CD4-positive, alpha-beta memory T cell (primary cell): Measurements from ENCODE around the gene GJC1. TPM values are rescaled to one million over a fixed set of nuclear protein-coding genes. Genes with fewer than 3 reads are reported as not detected.

Experiments
- CTCF ChIA-PET: fragments of 350-600 bp; sonication (Branson Sonifier 250); formaldehyde crosslinking; loops from one replicate; lab custom pipeline; 2021; ENCODE audit warnings: inconsistent platforms; ENCODE audit not compliant: partially characterized antibody; lab: Charles Lee
- POLR2A ChIA-PET: fragments of 350-600 bp; sonication (Branson Sonifier 250); formaldehyde crosslinking; loops from one replicate; lab custom pipeline; 2021; ENCODE audit not compliant: partially characterized antibody; lab: Charles Lee
- DNase-seq, 5 donors: peaks; one replicate each; pipeline versions ENCODE4 v3.0.0 to v3.0.0-alpha.2; 2020 to 2022; ENCODE audit warnings: mixed read lengths in 1 of 5
- H3K27ac ChIP-seq: one replicate; pipeline ENCODE4 v1.7.0; 2013; ENCODE audit warnings: low read depth, low read length
- H3K27me3 ChIP-seq: 2 replicates; pipeline ENCODE4 v1.7.0; 2013; ENCODE audit warnings: mild to moderate bottlenecking, low read length, moderate library complexity; ENCODE audit not compliant: insufficient read depth
- H3K36me3 ChIP-seq: 2 replicates; pipeline ENCODE4 v1.7.0; 2013; ENCODE audit warnings: mild to moderate bottlenecking, low read length, moderate library complexity; ENCODE audit not compliant: insufficient read depth
- H3K4me1 ChIP-seq: 2 replicates; pipeline ENCODE4 v1.7.0; 2013; ENCODE audit warnings: mild to moderate bottlenecking, low read length, moderate library complexity; ENCODE audit not compliant: insufficient read depth
- H3K4me3 ChIP-seq, 2 donors: one replicate each; pipeline ENCODE4 v1.7.0; 2013; ENCODE audit warnings: low read length in 2 of 2, mild to moderate bottlenecking in 1 of 2
- H3K9me3 ChIP-seq, 2 donors: one replicate each; pipeline ENCODE4 v1.7.0; 2013; ENCODE audit warnings: low read length in 2 of 2, control low read depth in 1 of 2; ENCODE audit not compliant: control insufficient read depth in 1 of 2
- H3K27ac Mint-ChIP-seq, 7 donors: one replicate each; pipeline ENCODE4 v1.8.0; 2020 to 2021; ENCODE audit warnings: mixed read lengths in 7 of 7, mild to moderate bottlenecking in 6 of 7, inconsistent platforms in 3 of 7, moderate library complexity in 3 of 7
- H3K27me3 Mint-ChIP-seq, 2 donors: one replicate each; pipeline ENCODE4 v1.8.0; 2020 to 2021; ENCODE audit warnings: mixed read lengths in 2 of 2
- H3K36me3 Mint-ChIP-seq, 2 donors: one replicate each; pipeline ENCODE4 v1.8.0; 2020 to 2021; ENCODE audit warnings: mixed read lengths in 2 of 2, inconsistent platforms in 1 of 2, mild to moderate bottlenecking in 1 of 2
- H3K4me1 Mint-ChIP-seq, 4 donors: one replicate each; pipeline ENCODE4 v1.8.0; 2020 to 2021; ENCODE audit warnings: mixed read lengths in 4 of 4, mild to moderate bottlenecking in 1 of 4
- H3K4me3 Mint-ChIP-seq, 8 donors: one replicate each; pipeline ENCODE4 v1.8.0; 2020 to 2021; ENCODE audit warnings: mixed read lengths in 8 of 8, mild to moderate bottlenecking in 7 of 8, moderate library complexity in 6 of 8, inconsistent platforms in 3 of 8
- H3K9me3 Mint-ChIP-seq, 8 donors: one replicate each; pipeline ENCODE4 v1.8.0; 2020 to 2021; ENCODE audit warnings: mixed read lengths in 8 of 8, mild to moderate bottlenecking in 5 of 8, inconsistent platforms in 3 of 8, moderate library complexity in 1 of 8
- intact Hi-C: fragments of 100-400 bp; cut with micrococcal nuclease; formaldehyde crosslinking; loops from one replicate; pipeline ENCODE4 v1.15.1; 2023
- polyA plus RNA-seq, 2 donors: library from polyadenylated mRNA; unstranded; fragments of 300-500 nt; fragmentation: Illumina TruSeq; gene quantifications; one replicate each; pipeline ENCODE4 v1.2.3, GENCODE V29; 2021
- total RNA-seq, 2 experiments: library from RNA; stranded (reverse); gene quantifications; one replicate each; pipeline ENCODE4 v1.2.3, GENCODE V29; 2021

Gene GJC1
- total and polyA plus RNA-seq, 4 experiments from 2014 or later: not detected

DNA sequence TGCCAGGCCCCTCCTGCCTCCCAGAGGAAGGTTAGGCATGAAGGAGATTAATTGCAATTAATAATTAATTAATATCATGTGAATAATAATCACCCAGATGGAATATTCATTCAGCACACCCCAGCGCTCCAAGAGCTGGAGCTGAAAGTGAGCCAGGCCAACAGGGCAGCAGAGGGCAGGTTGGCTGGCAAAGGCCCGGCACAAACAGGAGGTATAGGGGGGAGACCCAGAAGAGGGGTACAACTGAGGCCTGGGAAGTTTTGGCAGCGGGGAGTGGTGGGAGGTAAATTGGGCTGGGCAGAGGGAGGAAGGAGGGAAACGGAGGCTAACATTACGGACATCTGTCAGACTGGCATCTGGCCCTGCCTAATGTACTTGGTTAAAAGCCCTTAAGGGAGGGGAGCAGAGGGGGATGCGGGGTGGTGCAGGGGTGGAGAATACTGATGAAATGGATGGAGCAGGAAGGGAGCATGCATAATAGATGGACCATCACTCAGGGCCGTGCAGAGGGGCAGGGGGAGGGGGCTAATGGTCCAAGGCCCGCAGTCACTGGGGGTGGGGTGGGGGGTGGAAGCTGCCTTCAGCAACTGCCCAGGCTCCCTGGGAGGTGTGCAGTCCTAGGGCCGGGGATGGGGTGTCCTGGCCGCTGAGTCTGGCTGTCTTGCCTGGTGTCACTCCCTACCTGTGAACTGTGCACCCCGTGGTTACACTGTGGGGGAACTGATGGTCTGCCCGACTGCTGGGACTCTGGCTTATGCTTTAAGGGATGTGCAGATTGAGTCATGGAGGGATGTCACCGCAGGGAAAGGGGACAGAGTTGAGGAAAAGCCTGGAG, 69.4 kb downstream of the GJC1 start:
- peaks cover 5% of the 10 kb centered on the region for H3K4me1 ChIP-seq

DNA sequence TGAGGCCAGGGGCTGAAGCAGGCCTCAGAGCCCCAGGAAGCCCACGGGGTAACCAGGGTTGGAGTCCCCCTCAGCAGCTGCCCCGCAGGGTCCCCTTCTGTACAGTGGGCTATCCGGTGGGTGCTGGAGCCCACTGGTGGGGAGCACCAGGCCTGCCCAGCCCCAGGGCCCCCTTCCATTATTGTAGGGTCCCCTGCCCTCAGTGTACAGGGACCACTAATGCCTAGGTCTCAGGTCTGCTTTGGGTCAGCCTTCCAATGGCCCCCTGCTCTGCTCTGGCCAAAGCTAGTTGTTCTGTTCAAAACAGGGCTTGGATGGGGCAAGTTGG, 70.2 kb downstream of the GJC1 start:
- peaks cover 0 to 4% (median 0%) of the 10 kb centered on the region in 4 donors for H3K4me1 Mint-ChIP-seq
- H3K36me3 Mint-ChIP-seq: no peaks in the 10 kb centered on the region
- H3K27me3 Mint-ChIP-seq: peaks cover 14 to 31% of the 10 kb centered on the region in 2 donors
- Histone ChIP-seq H3K27ac (no peak overlapping the region), H3K36me3 (no peaks in the 10 kb centered on the region), H3K4me3 (no peak overlapping the region), H3K27me3 (peaks cover 9% of the 10 kb centered on the region), H3K9me3 (no peaks in the 10 kb centered on the region), H3K4me1 (peaks cover 5% of the 10 kb centered on the region)
- no peak overlapping the region for H3K27ac Mint-ChIP-seq
- CTCF ChIA-PET: interaction anchor here (0.9 kb wide), 1 partner anchor 105 kb away, joined by 3 read pairs; no protein-coding TSS in a partner anchor
- H3K4me3 Mint-ChIP-seq: no peak overlapping the region
- no peak for DNase-seq
- H3K9me3 Mint-ChIP-seq: no peaks in the 10 kb centered on the region
- POLR2A ChIA-PET: no interaction called here
- intact Hi-C loops: loop anchor here (10.0 kb wide), 1 partner anchor 1145 kb away; no protein-coding TSS in a partner anchor

More for the DNA sequence above, 69.4 kb downstream of the GJC1 start:
- Mint-ChIP-seq H3K4me1 (peaks cover 0 to 4% (median 0%) of the 10 kb centered on the region in 4 donors), H3K9me3 (no peaks in the 10 kb centered on the region), H3K36me3 (no peaks in the 10 kb centered on the region), H3K27ac (no peak overlapping the region), H3K27me3 (peaks cover 14 to 31% of the 10 kb centered on the region in 2 donors), H3K4me3 (peak overlapping the region in 4 of 8 donors; percentile 7 to 49 (median 36))
- POLR2A ChIA-PET: no interaction called here
- CTCF ChIA-PET: interaction anchor here (0.9 kb wide), 1 partner anchor 104 kb away, joined by 3 read pairs; no protein-coding TSS in a partner anchor
- H3K36me3 ChIP-seq: no peaks in the 10 kb centered on the region
- intact Hi-C loops: loop anchor here (10.0 kb wide), 1 partner anchor 1146 kb away; no protein-coding TSS in a partner anchor
- no peak for DNase-seq
- no peaks in the 10 kb centered on the region for H3K9me3 ChIP-seq
- H3K27ac ChIP-seq: no peak overlapping the region
- H3K27me3 ChIP-seq: peaks cover 9% of the 10 kb centered on the region
- no peak overlapping the region for H3K4me3 ChIP-seq

DNA sequence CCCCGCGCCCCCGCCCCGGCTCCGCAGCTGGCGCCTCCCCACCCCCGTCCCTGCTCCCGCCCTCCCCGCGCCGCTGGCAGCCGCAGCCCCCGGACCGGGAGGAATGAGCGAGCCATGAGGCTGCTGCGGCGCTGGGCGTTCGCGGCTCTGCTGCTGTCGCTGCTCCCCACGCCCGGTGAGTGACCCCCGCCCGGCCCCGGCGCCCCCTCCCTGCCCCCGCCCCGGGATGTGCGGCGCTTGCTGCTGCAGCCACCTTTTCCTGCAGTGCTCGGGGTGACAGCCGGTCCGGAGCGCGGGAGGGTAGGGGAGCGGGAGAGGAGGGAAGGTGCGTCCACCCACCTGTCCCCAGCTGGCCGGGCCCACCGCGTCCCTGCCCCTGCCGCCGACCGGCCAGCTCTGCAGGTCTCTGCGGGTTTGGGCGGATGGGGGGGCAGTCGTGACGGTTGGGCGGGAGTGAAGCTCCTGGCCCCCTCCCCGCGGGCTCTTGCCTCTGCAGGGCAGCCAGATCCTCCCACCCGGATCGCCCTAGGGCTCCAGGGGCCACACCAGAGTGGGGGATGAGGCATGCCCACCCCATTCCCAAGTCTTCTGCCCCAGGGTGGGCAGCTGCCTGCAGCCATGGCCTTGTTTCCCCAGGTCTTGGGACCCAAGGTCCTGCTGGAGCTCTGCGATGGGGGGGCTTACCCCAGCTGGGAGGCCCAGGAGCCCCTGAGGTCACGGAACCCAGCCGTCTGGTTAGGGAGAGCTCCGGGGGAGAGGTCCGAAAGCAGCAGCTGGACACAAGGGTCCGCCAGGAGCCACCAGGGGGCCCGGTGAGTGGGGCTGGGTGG, 70.8 kb downstream of the GJC1 start:
- Histone ChIP-seq H3K27me3 (peaks cover 9% of the 10 kb centered on the region), H3K27ac (no peak overlapping the region), H3K36me3 (no peaks in the 10 kb centered on the region), H3K4me3 (no peak overlapping the region), H3K4me1 (peaks cover 5% of the 10 kb centered on the region), H3K9me3 (no peaks in the 10 kb centered on the region)
- H3K27ac Mint-ChIP-seq: no peak overlapping the region
- POLR2A ChIA-PET: no interaction called here
- H3K4me3 Mint-ChIP-seq: peak overlapping the region in 1 of 8 donors; percentile 34
- H3K4me1 Mint-ChIP-seq: peaks cover 0 to 4% (median 0%) of the 10 kb centered on the region in 4 donors
- no peak for DNase-seq
- no peaks in the 10 kb centered on the region for H3K9me3 Mint-ChIP-seq
- H3K27me3 Mint-ChIP-seq: peaks cover 14 to 31% of the 10 kb centered on the region in 2 donors
- intact Hi-C loops: no loop called here
- CTCF ChIA-PET: interaction anchor here (0.9 kb wide), 1 partner anchor 106 kb away, joined by 3 read pairs; no protein-coding TSS in a partner anchor
- no peaks in the 10 kb centered on the region for H3K36me3 Mint-ChIP-seq

DNA sequence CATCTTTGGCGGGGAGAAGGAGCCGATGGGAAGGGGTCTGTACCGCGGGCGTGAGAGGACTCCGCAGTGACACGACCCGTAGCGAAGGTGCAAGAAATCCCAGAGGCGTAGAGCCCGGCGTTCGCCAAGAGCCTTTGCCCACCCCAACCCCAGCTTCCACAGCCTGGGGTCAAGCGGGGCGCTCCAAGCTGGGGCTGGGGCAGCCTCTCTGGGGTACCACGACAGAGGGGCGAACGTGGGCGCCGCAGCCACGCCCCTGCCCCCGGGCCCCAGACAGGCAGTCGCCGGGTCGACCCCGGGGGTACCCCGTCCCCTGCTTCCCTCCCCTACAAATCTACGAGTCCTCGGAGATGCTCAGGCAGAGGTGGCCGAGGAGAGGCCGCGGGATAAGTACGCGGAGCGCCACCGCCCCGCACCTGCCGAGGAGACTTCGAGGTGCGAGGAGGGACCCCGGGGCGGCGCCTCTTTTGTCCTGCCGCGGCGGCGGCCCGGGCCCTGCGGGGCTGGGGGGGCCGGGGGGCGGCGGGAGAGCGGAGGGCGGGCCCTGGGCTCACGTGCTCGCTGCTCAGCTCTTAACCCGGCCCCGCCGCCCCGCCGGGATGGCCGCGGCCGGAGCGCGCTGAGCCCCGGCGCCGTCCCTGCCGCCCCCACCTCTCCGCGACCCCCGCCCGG, 71.5 kb downstream of the GJC1 start, which contains the start of gene ADAM11:
Gene ADAM11 (plus strand): TSS at position 575 of the 672 bp plus-strand sequence. CDS start 212 bp downstream, outside the sequence.
- Histone ChIP-seq H3K4me3 (no peak within 1 kb of the TSS), H3K9me3 (no peaks in the 10 kb centered on the region), H3K27ac (no peak within 1 kb of the TSS), H3K36me3 (no peaks in the 10 kb centered on the region), H3K4me1 (peaks cover 5% of the 10 kb centered on the region), H3K27me3 (peaks cover 9% of the 10 kb centered on the region)
- Mint-ChIP-seq H3K36me3 (no peaks in the 10 kb centered on the region), H3K4me1 (peaks cover 0 to 4% (median 0%) of the 10 kb centered on the region in 4 donors), H3K27me3 (peaks cover 13 to 31% of the 10 kb centered on the region in 2 donors), H3K4me3 (peak within 1 kb of the TSS in 7 of 8 donors; percentile 45 to 74 (median 68)), H3K9me3 (no peaks in the 10 kb centered on the region), H3K27ac (no peak within 1 kb of the TSS)
- peak in 1 of 5 donors; percentile 10 for DNase-seq
- intact Hi-C loops: no loop called here
- ChIA-PET CTCF (no interaction called here), POLR2A (no interaction called here)

DNA sequence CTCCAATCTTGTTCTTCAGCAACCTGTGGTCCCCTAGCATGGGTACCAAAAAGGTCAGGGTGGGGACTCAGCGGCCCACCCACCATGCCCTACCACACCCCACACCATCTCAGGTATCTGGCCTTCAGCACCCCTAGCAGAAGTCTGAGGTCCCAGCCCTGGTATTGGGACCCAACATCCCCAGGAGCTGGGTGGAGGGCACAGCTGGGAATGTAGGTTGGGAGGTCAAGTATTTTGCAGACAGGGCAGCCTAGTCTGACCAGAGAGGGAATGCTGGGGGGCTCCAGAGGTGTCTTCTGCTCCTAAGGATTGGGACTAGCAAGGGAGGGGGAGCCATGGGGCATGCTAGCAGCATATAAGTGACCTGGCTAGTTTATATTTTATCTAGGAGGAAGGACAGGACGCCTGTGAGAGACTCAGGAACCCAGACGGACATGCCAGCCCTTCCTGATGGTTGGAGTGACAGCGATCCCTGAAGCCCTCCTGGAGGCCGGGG, 72.1 kb downstream of the GJC1 start:
- ChIA-PET CTCF (no interaction called here), POLR2A (no interaction called here)
- peak overlapping the region in 7 of 8 donors; percentile 45 to 74 (median 68) for H3K4me3 Mint-ChIP-seq
- intact Hi-C loops: no loop called here
- no peak overlapping the region for H3K27ac Mint-ChIP-seq
- Histone ChIP-seq H3K4me1 (peaks cover 5% of the 10 kb centered on the region), H3K27me3 (peaks cover 9% of the 10 kb centered on the region), H3K36me3 (no peaks in the 10 kb centered on the region), H3K9me3 (no peaks in the 10 kb centered on the region), H3K27ac (no peak overlapping the region), H3K4me3 (no peak overlapping the region)
- no peak for DNase-seq
- H3K9me3 Mint-ChIP-seq: no peaks in the 10 kb centered on the region
- H3K4me1 Mint-ChIP-seq: peaks cover 0 to 4% (median 0%) of the 10 kb centered on the region in 4 donors
- H3K27me3 Mint-ChIP-seq: peaks cover 13 to 29% of the 10 kb centered on the region in 2 donors
- H3K36me3 Mint-ChIP-seq: no peaks in the 10 kb centered on the region

DNA sequence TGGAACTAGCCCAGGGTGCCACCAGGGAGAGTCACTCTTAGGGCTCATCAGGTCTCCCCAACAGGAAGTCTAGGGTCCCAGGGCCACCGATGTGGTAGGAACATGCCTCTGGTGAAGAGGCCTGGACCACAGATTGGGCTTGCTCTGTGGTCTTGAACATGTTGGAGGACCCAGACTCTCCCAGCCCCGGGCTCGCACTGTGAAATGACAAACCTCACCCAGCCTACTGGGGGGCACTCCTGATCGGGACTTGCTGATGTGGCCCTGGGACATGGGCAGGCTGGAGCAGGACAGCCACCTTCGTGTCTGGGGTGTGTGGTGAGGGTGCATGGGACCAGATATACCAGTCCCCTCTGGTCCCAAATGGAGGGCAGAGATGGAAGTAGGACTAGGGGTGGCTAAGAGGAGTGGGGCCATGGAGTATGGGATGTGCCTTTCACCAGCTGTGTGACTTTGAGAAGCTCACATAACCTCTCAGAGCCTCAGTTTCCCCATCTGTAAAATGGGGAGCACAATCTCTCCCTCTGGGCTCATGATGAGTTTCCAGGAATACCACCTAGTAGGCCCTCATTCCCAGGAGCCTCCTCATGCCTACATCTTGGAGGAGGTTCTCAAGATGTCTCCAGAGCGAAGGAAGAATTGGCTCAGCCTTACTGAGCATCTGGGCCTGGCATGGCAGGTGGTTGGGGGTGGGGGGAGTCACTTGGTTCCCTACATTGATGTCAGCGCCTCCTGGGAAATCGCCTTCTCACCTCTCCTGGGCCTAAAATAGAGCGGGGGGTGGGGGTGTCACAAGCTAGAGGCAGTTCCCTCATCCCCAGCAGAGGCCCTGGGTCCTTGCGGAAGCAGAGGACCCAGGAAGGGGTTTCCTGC, 72.8 kb downstream of the GJC1 start:
- H3K4me3 ChIP-seq: no peak overlapping the region
- intact Hi-C loops: no loop called here
- Mint-ChIP-seq H3K4me1 (peaks cover 0 to 4% (median 0%) of the 10 kb centered on the region in 4 donors), H3K27ac (no peak overlapping the region), H3K9me3 (no peaks in the 10 kb centered on the region), H3K4me3 (peak overlapping the region in 3 of 8 donors; percentile 36 to 68 (median 64)), H3K27me3 (peaks cover 11 to 25% of the 10 kb centered on the region in 2 donors), H3K36me3 (no peaks in the 10 kb centered on the region)
- ChIA-PET POLR2A (no interaction called here), CTCF (no interaction called here)
- DNase-seq: no peak
- peaks cover 5% of the 10 kb centered on the region for H3K4me1 ChIP-seq
- H3K9me3 ChIP-seq: no peaks in the 10 kb centered on the region
- H3K36me3 ChIP-seq: no peaks in the 10 kb centered on the region
- H3K27ac ChIP-seq: no peak overlapping the region
- peaks cover 9% of the 10 kb centered on the region for H3K27me3 ChIP-seq
